PC-9 (cell line): ENCODE data around the gene STYK1.
"Not testable (repeated sequence)": the region's sequence is repeated elsewhere in the genome, so short reads cannot be mapped to it uniquely, and the experiment has no call there.

Source experiments
- EZH2 ChIP-seq: fragments of 200-600 bp; sonication (generic); IDR thresholded peaks from 2 replicates; pipeline ENCODE4 v1.8.0; 2017; ENCODE audit warnings: antibody characterized with exemption, low read depth
- TF ChIP-seq, protein P1 (sequence below): fragments of 200-600 bp; sonication (generic); conservative IDR thresholded peaks from 2 replicates; pipeline ENCODE4 v1.6.1; 2017; ENCODE audit warnings: mixed run types, antibody characterized with exemption, mild to moderate bottlenecking, moderate library complexity

DNA sequence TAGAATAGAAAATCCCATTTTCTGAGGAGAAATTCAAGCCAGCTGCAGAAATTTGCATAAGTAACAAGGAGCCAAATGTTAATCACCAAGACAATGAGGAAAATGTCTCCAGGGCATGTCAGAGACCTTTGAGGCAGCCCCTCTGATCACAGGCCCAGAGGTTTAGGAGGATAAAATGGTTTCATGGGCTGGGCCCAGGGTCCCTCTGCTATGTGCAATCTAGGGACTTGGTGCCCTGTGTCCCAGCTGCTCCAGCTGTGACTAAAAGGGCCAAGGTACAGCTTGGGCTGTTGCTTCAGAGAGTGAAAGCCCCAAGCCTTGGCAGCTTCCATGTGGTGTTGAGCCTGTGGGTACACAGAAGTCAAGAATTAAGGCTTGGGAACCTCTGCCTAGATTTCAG lies 27.3 kb downstream of the STYK1 start:
- TF ChIP-seq, protein P1, sequence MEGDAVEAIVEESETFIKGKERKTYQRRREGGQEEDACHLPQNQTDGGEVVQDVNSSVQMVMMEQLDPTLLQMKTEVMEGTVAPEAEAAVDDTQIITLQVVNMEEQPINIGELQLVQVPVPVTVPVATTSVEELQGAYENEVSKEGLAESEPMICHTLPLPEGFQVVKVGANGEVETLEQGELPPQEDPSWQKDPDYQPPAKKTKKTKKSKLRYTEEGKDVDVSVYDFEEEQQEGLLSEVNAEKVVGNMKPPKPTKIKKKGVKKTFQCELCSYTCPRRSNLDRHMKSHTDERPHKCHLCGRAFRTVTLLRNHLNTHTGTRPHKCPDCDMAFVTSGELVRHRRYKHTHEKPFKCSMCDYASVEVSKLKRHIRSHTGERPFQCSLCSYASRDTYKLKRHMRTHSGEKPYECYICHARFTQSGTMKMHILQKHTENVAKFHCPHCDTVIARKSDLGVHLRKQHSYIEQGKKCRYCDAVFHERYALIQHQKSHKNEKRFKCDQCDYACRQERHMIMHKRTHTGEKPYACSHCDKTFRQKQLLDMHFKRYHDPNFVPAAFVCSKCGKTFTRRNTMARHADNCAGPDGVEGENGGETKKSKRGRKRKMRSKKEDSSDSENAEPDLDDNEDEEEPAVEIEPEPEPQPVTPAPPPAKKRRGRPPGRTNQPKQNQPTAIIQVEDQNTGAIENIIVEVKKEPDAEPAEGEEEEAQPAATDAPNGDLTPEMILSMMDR: not testable (repeated sequence)
- not testable (repeated sequence) for TF ChIP-seq EZH2
